Epithelial cell of proximal tubule (primary cell): ENCODE results near the gene ANKRD35. TPM values are rescaled to one million over a fixed set of nuclear protein-coding genes. Genes with fewer than 3 reads are reported as not detected.

Experiments
- total RNA-seq: library from RNA; depleted of rRNA; stranded (reverse); fragments of >200 nt; gene quantifications from 2 replicates; pipeline ENCODE4 v1.2.3, GENCODE V29; 2015

Gene ANKRD35
- total RNA-seq, 1 donor from 2014 or later: 1.6 TPM

Other genes with a start within 250 kb of the ANKRD35 start
- gene PDZK1, start 178.5 kb downstream of the ANKRD35 start, total RNA-seq: 2.9 and 5.0 TPM in 2 replicates
- not detected in 2 replicates for gene CD160, start 166.4 kb downstream of the ANKRD35 start, total RNA-seq
- gene RNF115, start 61.8 kb downstream of the ANKRD35 start, total RNA-seq: 10.4 and 10.6 TPM in 2 replicates
- 44.3 and 49.2 TPM in 2 replicates for gene POLR3C, start 61.7 kb downstream of the ANKRD35 start, total RNA-seq
- 4.0 and 4.3 TPM in 2 replicates for gene NUDT17, start 40.2 kb downstream of the ANKRD35 start, total RNA-seq
- gene PIAS3, start 26.8 kb downstream of the ANKRD35 start, total RNA-seq: 17.8 and 27.8 TPM in 2 replicates
- 0.14 and 0.17 TPM in 2 replicates for gene ITGA10, start 24.2 kb upstream of the ANKRD35 start, total RNA-seq
- gene PEX11B, start 32.9 kb upstream of the ANKRD35 start, total RNA-seq: 19.8 and 24.7 TPM in 2 replicates
- 228 and 360 TPM in 2 replicates for gene RBM8A, start 41.6 kb upstream of the ANKRD35 start, total RNA-seq
- gene LIX1L, start 72.2 kb upstream of the ANKRD35 start, total RNA-seq: 22.3 and 32.5 TPM in 2 replicates
- 0.06 and 0.14 TPM in 2 replicates for gene ANKRD34A, start 78.7 kb upstream of the ANKRD35 start, total RNA-seq
- gene POLR3GL, start 78.8 kb upstream of the ANKRD35 start, total RNA-seq: 15.6 and 16.1 TPM in 2 replicates
- gene TXNIP, start 110.7 kb upstream of the ANKRD35 start, total RNA-seq: 22.1 and 198 TPM in 2 replicates
- 0.35 TPM in 1 of 2 replicates, not detected in the other for gene HJV, start 135.9 kb upstream of the ANKRD35 start, total RNA-seq